HG03097 (cell line): ENCODE results near the gene MFRP.

Experiments used
- ATAC-seq: cut with Tn5 transposase; IDR thresholded peaks from one replicate; pipeline ENCODE4 v1.9.1; 2021; ENCODE audit not compliant: unreplicated experiment, low FRiP score

MFRP gene

GRCh38 chr11:119338965-119339588 lies 7.4 kb downstream of the MFRP start:
- no peak for ATAC-seq

GRCh38 chr11:119338318-119338890 lies 8.1 kb downstream of the MFRP start:
- ATAC-seq: no peak

- no peak for ATAC-seq
Observed at GRCh38 chr11:119337581-119338317, 8.8 kb downstream of the MFRP start.

GRCh38 chr11:119336744-119337469 lies 9.6 kb downstream of the MFRP start:
- no peak for ATAC-seq

GRCh38 chr11:119335655-119336543 lies 10.6 kb downstream of the MFRP start:
- no peak for ATAC-seq

- no peak for ATAC-seq
Observed at GRCh38 chr11:119335091-119335654, 11.3 kb downstream of the MFRP start.

GRCh38 chr11:119334174-119334930 lies 12.2 kb downstream of the MFRP start, which contains the start of gene RNF26:
Gene RNF26 (plus strand): TSS chr11:119334527. CDS start chr11:119335123, 596 bp downstream.
- ATAC-seq: peak; percentile 68

- ATAC-seq: no peak
Observed at GRCh38 chr11:119332111-119332765, 14.3 kb downstream of the MFRP start.

GRCh38 chr11:119330237-119330636 lies 16.3 kb downstream of the MFRP start:
- no peak for ATAC-seq

GRCh38 chr11:119329320-119329719 lies 17.2 kb downstream of the MFRP start:
- ATAC-seq: no peak

GRCh38 chr11:119324189-119324588 lies 22.3 kb downstream of the MFRP start:
- no peak for ATAC-seq

GRCh38 chr11:119323532-119324033 lies 22.9 kb downstream of the MFRP start:
- no peak for ATAC-seq

- no peak for ATAC-seq
Observed at GRCh38 chr11:119322921-119323531, 23.5 kb downstream of the MFRP start.

- ATAC-seq: no peak
Observed at GRCh38 chr11:119322360-119322739, 24.2 kb downstream of the MFRP start.

- peak; percentile 54 for ATAC-seq
Observed at GRCh38 chr11:119320776-119321524, 25.6 kb downstream of the MFRP start.

GRCh38 chr11:119320240-119320775 lies 26.2 kb downstream of the MFRP start:
- no peak for ATAC-seq

GRCh38 chr11:119319700-119320239 lies 26.7 kb downstream of the MFRP start:
- ATAC-seq: no peak
